SU-DHL-6 (cell line): ENCODE results near the gene MOV10L1.
"Not testable (repeated sequence)": the region's sequence is repeated elsewhere in the genome, so short reads cannot be mapped to it uniquely, and the experiment has no call there.

Experiments used
- H2AFZ ChIP-seq: fragments of 200-600 bp; sonication (generic); 2 replicates; pipeline ENCODE4 v1.6.1; 2014; ENCODE audit warnings: low read depth, mild to moderate bottlenecking, moderate library complexity, mixed read lengths, antibody characterized with exemption, low read length; ENCODE audit not compliant: severe bottlenecking
- H3F3A ChIP-seq: fragments of 200-600 bp; shearing (Covaris generic); 2 replicates; pipeline ENCODE4 v1.6.0; 2016; ENCODE audit warnings: antibody characterized with exemption, mild to moderate bottlenecking; ENCODE audit not compliant: insufficient read depth
- H3K27ac ChIP-seq: fragments of 200-600 bp; sonication (generic); 2 replicates; pipeline ENCODE4 v1.5.1; 2016; ENCODE audit warnings: low read depth, mild to moderate bottlenecking, low read length, moderate library complexity, mixed read lengths
- H3K27me3 ChIP-seq: fragments of 200-600 bp; sonication (generic), shearing (Covaris generic); 2 replicates; pipeline ENCODE4 v1.6.0; 2014; ENCODE audit warnings: mild to moderate bottlenecking, low read length
- H3K36me3 ChIP-seq: fragments of 200-600 bp; sonication (generic); 2 replicates; pipeline ENCODE4 v1.6.1; 2014; ENCODE audit warnings: mild to moderate bottlenecking, low read length, mixed read lengths
- H3K4me2 ChIP-seq: fragments of 300-600, 200-600 bp; shearing (Covaris generic), sonication (generic); 2 replicates; pipeline ENCODE4 v1.6.0; 2014; ENCODE audit warnings: low read length, low read depth, mild to moderate bottlenecking; ENCODE audit not compliant: poor library complexity, severe bottlenecking
- H3K4me3 ChIP-seq: fragments of 200-600 bp; sonication (generic); 2 replicates; pipeline ENCODE4 v1.5.1; 2014; ENCODE audit warnings: antibody characterized with exemption, low read length, mild to moderate bottlenecking, mixed read lengths; ENCODE audit not compliant: insufficient read depth, poor library complexity, severe bottlenecking
- H3K79me2 ChIP-seq: fragments of 200-600 bp; sonication (generic); 2 replicates; pipeline ENCODE4 v1.6.1; 2014; ENCODE audit warnings: mild to moderate bottlenecking, low read length, moderate library complexity; ENCODE audit not compliant: insufficient read depth
- H3K9ac ChIP-seq: fragments of 200-600 bp; sonication (generic); 2 replicates; pipeline ENCODE4 v1.7.0; 2014; ENCODE audit warnings: mild to moderate bottlenecking, low read length
- H3K9me2 ChIP-seq: fragments of 200-600 bp; sonication (generic); replicated peaks from 2 replicates; pipeline ENCODE4 v1.6.1; 2014; ENCODE audit warnings: low read length; ENCODE audit not compliant: insufficient read depth
- H3K9me3 ChIP-seq: fragments of 200-600 bp; sonication (generic); 2 replicates; pipeline ENCODE4 v1.6.1; 2014; ENCODE audit warnings: low read length, mixed read lengths; ENCODE audit not compliant: insufficient read depth
- H4K20me1 ChIP-seq: fragments of 200-600 bp; sonication (generic); 2 replicates; pipeline ENCODE4 v1.6.1; 2014; ENCODE audit warnings: low read depth, mild to moderate bottlenecking, antibody characterized with exemption, low read length, moderate library complexity, mixed read lengths
- EZH2phosphoT487 ChIP-seq: fragments of 200-600 bp; sonication (generic), shearing (Covaris generic); conservative IDR thresholded peaks from 2 replicates; pipeline ENCODE4 v1.6.1; 2018; ENCODE audit warnings: mild to moderate bottlenecking, antibody characterized with exemption, low read length, moderate library complexity, mixed read lengths
- TF ChIP-seq, protein P1 (sequence below): fragments of 200-600 bp; sonication (generic); IDR thresholded peaks from one replicate; pipeline ENCODE4 v1.5.1; 2017; ENCODE audit warnings: antibody characterized with exemption, mild to moderate bottlenecking, low read length, moderate library complexity; ENCODE audit not compliant: insufficient read depth, poor library complexity, severe bottlenecking

MOV10L1 gene

GRCh38 chr22:50136581-50137015 is 46.8 kb downstream of the MOV10L1 start:
- Histone ChIP-seq H3K9ac (no peak overlapping the region), H3F3A (peaks cover 9% of the 10 kb centered on the region; the same call in 1 of the 2 replicates), H4K20me1 (no peaks in the 10 kb centered on the region), H3K36me3 (no peaks in the 10 kb centered on the region), H3K79me2 (no peaks in the 10 kb centered on the region), H3K4me3 (no peak overlapping the region), H3K27me3 (0 out of 2 replicates have a peak, but pooled peaks cover under 1% of the 10 kb centered on the region), H3K4me2 (no peak overlapping the region), H2AFZ (no peak overlapping the region), H3K9me3 (no peaks in the 10 kb centered on the region), H3K9me2 (no peaks in the 10 kb centered on the region), H3K27ac (no peak overlapping the region)
- TF ChIP-seq, protein P1, sequence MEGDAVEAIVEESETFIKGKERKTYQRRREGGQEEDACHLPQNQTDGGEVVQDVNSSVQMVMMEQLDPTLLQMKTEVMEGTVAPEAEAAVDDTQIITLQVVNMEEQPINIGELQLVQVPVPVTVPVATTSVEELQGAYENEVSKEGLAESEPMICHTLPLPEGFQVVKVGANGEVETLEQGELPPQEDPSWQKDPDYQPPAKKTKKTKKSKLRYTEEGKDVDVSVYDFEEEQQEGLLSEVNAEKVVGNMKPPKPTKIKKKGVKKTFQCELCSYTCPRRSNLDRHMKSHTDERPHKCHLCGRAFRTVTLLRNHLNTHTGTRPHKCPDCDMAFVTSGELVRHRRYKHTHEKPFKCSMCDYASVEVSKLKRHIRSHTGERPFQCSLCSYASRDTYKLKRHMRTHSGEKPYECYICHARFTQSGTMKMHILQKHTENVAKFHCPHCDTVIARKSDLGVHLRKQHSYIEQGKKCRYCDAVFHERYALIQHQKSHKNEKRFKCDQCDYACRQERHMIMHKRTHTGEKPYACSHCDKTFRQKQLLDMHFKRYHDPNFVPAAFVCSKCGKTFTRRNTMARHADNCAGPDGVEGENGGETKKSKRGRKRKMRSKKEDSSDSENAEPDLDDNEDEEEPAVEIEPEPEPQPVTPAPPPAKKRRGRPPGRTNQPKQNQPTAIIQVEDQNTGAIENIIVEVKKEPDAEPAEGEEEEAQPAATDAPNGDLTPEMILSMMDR = no peak

- not testable (repeated sequence) for H4K20me1 ChIP-seq, H3K36me3 ChIP-seq
Observed at GRCh38 chr22:50137277-50137676, 47.5 kb downstream of the MOV10L1 start.

GRCh38 chr22:50138041-50138440 is 48.2 kb downstream of the MOV10L1 start:
- Histone ChIP-seq H4K20me1 (no peaks in the 10 kb centered on the region), H3F3A (peaks cover 9% of the 10 kb centered on the region; the same call in 1 of the 2 replicates), H3K36me3 (no peaks in the 10 kb centered on the region), H3K27ac (no peak overlapping the region), H3K9me3 (no peaks in the 10 kb centered on the region), H3K79me2 (no peaks in the 10 kb centered on the region), H3K4me3 (no peak overlapping the region), H3K9ac (no peak overlapping the region), H3K27me3 (no peaks in the 10 kb centered on the region), H3K9me2 (no peaks in the 10 kb centered on the region), H2AFZ (no peak overlapping the region), H3K4me2 (no peak overlapping the region)
- TF ChIP-seq, protein P1 = no peak
- TF ChIP-seq EZH2phosphoT487 = no peak

More at GRCh38 chr22:50137277-50137676, 47.5 kb downstream of the MOV10L1 start:
- not testable (repeated sequence) for H3F3A ChIP-seq, H3K4me3 ChIP-seq, H3K4me2 ChIP-seq, H3K9me3 ChIP-seq, H3K27ac ChIP-seq, H2AFZ ChIP-seq, H3K79me2 ChIP-seq, H3K9me2 ChIP-seq, H3K27me3 ChIP-seq, H3K9ac ChIP-seq

GRCh38 chr22:50138988-50139387 is 49.2 kb downstream of the MOV10L1 start:
- H3K4me2 ChIP-seq = no peak overlapping the region
- H3K27me3 ChIP-seq = no peaks in the 10 kb centered on the region
- H3K9me2 ChIP-seq = no peaks in the 10 kb centered on the region
- no peak for TF ChIP-seq EZH2phosphoT487
- TF ChIP-seq, protein P1 = no peak
- no peak overlapping the region for H2AFZ ChIP-seq
- H3K9me3 ChIP-seq = no peaks in the 10 kb centered on the region
- no peak overlapping the region for H3K27ac ChIP-seq
- H3K36me3 ChIP-seq = no peaks in the 10 kb centered on the region
- H3F3A ChIP-seq = peaks cover 9% of the 10 kb centered on the region; the same call in 1 of the 2 replicates
- no peaks in the 10 kb centered on the region for H4K20me1 ChIP-seq
- no peak overlapping the region for H3K9ac ChIP-seq
- no peaks in the 10 kb centered on the region for H3K79me2 ChIP-seq
- H3K4me3 ChIP-seq = no peak overlapping the region
